Brain pericyte (primary cell): ENCODE results near the gene CHCHD1.
"Not testable (repeated sequence)": the region's sequence is repeated elsewhere in the genome, so short reads cannot be mapped to it uniquely, and the experiment has no call there.

Experiments used
- DNase-seq: peaks from one replicate; pipeline ENCODE4 v3.0.0-alpha.2; 2012; ENCODE audit warnings: low read depth, low spot score

Gene CHCHD1

DNA sequence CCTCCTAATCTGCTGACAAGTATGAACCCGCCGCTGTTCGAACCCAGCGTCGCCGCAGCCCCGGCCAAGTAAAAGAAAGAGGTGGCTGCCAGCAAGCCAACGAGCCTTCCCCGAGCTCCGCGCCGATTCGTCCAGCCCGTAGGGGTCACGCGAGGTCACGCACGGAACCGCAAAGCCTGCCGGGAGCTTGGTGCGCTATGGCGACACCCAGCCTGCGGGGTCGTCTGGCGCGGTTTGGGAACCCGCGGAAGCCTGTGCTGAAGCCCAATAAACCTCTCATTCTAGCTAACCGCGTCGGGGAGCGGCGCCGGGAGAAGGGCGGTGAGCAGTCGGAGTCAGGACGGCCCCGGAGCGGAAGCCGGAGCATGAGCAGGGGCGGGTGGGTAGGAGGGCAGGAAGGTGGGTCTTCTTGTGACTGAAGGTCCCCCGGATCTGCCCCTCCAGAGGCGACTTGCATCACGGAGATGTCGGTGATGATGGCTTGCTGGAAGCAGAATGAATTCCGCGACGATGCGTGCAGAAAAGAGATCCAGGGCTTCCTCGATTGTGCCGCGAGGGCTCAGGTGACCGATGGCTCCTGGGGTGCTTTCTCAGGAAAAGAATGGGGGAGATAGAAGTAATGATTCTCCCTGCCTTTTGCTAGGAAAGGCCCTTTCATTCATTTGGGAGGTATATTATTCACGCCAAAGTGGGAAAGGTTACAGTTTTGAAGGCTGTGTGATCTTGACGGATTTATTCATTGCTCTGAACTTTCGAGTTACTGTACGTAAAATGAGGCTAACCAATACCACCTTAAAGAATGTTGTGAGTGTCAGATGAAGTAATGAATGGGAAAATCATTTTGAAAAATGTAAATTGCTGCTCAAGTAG lies at the start of gene CHCHD1:
TSS of gene CHCHD1 (plus strand) at position 170 of the 870 bp plus-strand sequence. CDS start at position 198, 28 bp downstream.
- DNase-seq, result peak; percentile 70

DNA sequence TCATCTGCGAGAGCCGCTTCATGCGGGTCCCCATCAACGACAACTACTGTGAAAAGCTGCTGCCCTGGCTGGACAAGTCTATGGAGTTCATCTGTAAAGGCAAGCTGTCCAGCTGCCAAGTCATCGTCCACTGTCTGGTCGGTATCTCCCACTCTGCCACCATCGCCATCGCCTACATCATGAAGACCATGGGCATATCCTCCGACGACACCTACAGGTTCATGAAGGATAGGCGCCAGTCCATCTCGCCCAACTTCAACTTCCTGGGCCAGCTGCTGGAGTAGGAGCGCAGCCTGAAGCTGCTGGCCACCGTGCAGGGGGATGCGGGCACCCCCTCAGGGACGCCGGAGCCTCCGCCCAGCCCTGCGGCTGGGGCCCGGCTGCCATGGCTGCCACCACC lies 49.4 kb upstream of the CHCHD1 start:
- no peak for DNase-seq

DNA sequence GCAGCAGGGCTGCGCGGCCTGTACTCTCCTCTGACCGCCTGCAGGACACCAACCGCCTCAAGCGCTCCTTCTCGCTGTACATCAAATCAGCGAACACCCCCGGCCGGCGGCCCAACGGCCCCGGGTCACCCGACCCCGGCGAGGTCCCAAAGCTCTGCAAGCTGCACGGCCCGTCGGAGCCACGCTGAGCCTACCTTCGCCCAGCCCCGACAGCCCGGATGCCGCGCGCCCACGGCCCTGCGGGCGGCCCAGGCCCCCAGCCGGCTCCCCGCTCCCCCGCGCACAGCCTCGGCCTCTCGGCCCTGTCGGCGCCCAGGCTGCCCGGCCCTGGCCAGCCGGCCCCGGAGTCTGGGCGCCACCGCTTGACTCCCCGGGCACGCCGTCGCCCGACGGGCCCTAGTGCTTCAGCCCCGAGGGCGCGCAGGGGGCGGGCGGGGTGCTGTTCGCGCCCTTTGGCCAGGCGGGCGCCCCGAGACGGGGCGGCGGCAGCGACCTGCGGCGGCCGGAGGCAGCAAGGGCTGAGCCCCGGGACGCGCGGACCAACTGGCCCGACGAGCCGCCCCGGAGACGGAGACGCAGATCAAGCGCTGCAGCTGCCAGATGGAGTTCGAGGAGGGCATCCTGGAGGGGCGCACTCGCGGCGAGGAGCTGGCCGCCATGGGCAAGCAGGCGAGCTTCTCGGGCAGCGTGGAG lies 48.8 kb upstream of the CHCHD1 start:
- no peak for DNase-seq

DNA sequence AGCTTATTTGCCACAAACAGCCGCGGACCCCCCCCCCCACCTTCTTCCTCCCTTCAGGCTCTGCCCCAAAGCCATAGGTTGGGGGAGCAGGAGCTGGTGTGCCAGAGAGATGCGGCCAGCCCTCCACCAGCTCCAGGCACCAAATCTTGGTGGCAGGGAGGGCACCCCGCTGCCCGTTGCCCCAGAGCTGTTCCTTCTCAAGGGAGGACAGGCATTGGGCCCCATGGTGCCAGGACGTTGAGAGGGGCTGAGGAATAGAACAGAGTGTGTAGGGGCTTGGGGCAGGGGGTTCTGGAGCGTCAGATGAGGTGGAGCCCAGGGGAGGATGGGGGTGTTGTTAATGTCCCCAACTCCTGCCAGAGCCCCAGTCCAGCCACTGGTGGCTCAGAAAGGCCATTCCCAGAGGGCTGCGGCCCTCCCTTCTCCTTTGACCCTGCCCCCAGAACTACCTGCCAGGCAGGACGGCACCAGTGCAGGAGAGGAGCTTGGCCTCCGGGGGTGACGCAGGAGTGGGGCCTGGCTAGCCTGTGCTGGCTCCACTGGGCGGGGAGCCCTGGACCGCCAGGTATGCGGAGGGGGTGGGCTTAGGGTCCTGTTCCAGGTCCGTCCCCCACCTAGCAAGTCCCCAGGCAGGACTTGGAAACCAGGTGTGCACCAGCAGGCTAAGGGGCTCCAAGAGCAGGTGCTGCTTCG lies 47.7 kb upstream of the CHCHD1 start:
- DNase-seq, result no peak

DNA sequence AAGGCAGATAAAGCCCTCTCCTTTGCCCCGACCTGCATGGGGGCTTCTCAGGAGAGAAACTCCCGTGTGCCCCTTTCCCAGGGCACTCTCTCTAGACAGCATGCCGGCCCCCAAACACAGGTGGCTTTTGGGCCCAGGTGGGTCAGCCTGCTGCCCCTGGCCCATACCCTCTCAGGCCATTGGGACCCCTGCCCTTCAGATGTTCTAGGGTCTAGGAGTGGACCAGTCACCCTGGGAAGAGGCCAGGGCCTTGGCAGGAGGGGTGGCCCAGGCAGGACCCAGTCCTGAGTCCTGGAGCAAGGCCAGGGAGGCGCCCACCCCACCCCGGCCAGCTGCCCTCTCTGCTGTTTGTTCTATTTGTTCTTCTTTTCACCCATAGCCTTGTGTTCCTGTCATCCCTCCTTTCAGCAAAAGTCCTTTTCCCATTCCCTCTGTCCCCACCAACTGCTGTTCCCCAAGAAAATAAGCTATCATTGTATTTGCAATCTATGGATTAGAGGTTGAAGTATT lies 47.0 kb upstream of the CHCHD1 start:
- no peak for DNase-seq

DNA sequence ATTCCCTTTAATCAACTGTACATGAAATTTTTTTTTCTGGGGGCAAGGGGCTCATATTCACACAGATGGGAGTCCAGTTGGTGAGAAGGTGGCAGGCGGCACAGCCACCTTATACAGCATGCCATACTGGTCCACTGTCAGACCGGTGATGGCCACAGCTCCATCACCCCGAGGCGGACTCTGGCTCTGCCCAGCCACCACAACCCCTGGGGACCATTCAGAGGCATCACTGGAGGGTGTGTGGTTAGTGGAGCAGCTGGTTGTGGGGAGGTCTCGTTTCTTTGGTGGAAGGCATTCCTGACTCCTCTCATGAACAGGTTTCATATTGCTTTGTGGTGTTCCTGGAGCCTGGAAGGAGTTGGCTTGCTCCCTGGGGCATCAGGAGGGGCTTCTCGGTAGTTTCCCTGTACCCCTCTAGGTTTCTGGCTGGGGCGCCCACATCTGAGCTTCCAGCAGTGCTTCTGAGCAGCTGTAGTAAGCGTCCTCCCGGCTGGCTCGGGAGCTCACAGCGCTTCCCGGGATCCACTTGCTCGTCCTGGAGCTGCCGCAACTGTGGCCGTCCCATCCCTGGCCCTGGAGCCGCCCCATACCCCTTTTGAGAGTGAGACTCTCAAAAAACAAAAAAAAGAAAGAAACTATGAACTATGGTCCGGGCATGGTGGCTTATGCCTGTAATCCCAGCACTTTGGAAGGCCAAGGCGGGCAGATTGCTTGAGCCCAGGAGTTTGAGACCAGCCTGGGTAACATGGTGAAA lies 41.2 kb upstream of the CHCHD1 start:
- not testable (repeated sequence) for DNase-seq

DNA sequence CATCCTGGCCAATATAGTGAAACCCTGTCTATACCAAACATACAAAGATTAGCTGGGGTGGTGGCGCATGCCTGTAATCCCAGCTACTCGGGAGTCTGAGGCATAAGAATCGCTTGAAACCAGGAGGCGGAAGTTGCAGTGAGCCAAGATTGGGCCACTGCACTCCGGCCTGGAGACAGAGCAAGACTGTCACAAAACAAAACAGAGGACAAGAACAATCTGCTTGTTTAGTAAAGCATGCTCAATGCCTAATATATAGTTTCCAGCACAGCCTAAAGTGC lies 39.5 kb upstream of the CHCHD1 start:
- DNase-seq, result no peak

DNA sequence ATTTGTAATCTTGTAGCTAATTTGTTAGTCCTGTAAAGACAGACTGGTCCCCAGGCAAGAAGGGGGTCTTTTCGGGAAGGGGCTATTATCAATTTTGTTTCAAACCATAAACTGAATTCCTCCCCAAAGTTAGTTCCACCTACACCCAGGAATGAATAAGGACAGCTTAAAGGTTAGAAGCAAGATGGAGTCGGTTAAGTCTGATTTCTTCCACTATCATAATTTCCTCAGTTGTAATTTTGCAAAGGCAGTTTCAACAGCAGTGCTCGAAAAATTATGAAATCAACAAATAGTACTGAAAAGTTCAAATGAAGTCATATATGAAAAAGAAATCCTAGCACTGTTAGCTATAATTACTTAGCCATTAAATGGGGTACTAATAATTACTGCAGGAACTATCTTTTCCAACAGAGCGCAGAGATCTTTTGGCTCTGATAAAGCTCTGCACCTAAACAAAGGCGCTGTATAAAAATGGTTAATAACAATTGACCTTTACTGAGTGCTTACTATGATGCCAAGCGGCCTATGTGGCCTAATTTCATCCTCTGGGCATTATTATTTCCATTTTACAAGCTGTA lies 38.4 kb upstream of the CHCHD1 start:
- no peak for DNase-seq

DNA sequence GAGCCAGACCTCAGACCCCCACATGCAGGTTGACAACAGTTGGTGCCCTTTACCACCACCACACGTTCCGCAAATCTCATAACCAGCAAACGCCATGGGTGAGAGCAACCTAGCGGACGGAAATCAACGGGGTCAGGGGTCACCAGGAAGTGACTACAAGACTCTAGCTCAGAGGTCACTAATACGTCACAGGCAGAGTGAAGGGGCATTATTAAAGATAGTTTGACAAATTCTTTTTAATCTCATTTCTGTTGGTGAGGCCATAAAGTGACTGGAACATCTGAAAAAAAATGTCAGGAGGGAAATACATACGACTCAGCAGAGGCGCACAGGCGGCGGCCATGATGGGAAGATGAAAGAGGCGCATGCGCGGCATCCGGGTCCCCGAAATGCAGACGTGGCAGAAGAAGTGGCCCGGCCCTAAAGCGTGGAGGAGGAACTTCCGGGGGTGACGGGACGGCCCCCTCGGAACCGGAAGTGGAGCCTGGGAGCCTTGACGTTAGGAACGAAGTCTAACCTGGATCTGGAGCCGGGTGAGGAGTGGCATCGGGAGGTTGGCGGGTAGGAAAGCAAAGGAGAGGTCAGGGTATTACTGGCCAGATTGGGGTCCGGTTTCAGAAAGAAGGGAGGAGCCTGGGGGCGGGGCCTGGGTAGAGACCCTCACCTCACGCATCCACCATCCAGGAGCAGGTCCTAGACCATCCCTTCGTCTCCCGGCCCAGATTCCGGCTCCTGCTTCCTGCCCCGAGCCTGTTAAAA lies 37.8 kb upstream of the CHCHD1 start, which contains the start of gene SEC24C:
TSS of gene SEC24C (plus strand) at position 468 of the 759 bp plus-strand sequence. CDS start 2,461 bp downstream, outside the sequence.
- DNase-seq, result peak; percentile 89

DNA sequence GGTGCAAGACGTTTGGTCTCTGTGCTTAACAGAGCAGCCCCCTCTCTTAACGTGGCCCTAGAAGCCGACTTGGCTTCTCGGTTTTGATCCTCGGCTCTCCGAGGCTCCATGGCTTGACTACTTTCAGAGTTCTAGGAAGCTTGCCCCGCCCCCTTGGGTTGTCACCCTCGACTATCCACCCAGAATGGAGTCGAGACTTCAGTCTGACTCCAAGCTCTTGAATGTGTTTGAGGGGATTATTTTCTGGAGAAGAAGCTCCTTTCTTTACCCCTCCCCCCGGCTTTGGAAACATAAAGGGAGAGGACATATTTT lies 37.2 kb upstream of the CHCHD1 start:
- no peak for DNase-seq

DNA sequence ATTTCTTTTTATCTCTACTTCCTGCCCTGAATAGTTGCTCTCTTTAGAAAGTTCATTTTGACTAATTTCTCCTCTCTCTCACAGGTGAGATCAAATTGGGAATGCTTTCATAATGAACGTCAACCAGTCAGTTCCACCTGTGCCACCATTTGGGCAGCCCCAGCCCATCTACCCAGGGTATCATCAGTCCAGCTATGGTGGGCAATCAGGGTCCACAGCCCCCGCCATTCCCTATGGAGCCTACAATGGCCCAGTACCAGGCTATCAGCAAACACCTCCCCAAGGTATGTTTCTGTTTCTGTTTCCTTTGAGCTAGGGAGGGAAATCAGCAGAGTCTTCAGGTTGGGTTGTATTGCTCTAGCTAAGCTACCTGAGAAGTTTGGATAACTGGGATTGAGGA lies 35.1 kb upstream of the CHCHD1 start:
- no peak for DNase-seq

DNA sequence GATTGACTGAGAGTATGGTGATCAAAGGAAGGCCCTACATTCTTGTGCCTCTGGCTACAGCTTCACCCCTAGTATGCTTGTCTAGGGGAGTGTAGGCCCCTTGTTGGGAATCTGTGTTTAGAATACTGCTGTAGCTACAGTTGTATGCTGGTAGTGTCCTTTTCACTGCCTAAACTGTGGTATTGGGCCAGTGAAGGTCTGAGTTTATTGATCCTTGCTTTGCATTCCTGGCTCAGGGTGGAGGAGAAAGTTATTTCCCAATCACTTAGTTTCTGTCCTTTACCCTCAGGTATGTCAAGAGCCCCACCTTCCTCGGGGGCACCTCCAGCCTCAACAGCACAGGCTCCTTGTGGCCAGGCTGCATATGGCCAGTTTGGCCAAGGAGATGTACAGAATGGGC lies 31.0 kb upstream of the CHCHD1 start:
- no peak for DNase-seq

DNA sequence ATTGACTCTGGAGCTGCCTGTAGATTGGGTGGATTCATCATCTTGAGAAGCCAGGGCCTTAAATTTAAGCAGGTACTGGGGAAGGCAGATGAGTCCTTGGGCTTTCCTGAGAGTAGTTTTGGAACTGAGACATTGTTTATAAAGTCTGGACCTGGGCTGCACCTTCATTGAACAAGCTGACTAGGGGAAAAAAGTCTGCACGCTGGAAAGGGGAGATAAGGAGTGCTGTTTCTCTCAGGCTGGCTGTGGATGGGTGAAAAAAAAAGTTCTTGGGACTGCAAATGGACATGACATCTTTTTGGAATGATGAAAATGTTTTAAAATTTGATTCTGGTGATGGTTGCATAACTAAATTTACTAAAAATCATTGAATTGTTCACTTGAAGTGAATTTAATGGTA lies 25.7 kb upstream of the CHCHD1 start:
- no peak for DNase-seq

DNA sequence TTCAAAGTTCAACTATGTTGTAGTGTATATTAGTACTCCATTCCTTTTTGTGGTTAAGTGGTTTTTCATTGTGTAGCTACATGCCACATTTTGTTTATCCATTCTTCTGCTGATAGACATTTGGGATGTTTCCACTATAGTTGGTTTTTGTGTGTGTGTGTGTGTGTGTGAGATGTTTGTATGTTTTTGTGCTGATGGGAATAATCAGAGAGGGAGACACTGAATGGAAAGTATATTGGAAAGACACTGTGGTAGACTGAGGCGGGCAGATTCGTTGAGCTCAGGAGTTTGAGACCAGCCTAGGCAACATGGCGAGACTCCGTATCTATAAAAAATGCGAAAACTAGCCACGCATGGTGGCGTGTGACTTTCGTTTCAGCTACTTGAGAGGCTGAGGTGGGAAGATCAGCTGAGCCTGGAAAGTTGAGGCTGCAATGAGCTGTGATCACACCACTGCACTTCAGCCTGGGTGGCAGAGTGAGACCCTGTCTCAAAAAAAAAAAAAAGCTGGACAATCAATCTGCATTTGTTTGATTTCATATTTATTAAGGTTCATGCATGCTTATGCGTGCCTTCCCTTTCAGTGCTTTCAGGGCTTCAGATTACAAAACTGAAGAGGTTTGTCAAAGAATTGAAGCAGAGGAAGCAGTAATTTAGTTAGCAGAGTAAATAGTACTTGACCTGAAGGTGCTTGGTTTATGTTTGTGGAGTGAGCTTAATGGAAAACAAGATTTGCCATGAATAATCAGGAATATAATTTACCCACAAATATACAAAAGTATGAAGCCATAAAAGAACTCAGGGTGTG lies 22.9 kb upstream of the CHCHD1 start:
- DNase-seq, result no peak

DNA sequence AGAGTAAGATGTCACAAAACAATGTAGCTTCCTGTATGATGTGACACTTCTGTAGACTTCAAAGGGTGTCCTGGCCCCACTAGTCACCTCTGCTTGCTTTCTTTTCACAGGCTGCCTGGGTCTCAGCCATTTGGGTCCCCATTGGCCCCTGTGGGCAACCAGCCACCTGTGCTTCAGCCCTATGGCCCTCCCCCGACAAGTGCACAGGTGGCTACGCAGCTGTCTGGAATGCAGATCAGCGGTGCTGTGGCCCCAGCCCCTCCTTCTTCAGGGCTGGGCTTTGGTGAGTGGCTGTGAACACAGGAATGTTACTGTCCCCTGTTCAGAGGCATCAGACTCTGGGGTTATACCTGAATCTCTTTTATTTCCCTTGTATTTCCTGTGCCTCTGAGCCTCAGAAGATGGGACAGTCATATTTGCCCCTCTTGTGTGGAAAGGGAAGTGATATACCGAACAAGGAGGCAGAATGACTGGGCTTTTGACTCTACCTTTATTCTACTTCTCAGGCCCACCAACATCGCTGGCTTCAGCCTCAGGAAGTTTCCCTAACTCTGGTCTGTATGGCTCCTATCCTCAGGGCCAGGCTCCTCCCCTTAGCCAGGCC lies 22.2 kb upstream of the CHCHD1 start:
- DNase-seq, result no peak

DNA sequence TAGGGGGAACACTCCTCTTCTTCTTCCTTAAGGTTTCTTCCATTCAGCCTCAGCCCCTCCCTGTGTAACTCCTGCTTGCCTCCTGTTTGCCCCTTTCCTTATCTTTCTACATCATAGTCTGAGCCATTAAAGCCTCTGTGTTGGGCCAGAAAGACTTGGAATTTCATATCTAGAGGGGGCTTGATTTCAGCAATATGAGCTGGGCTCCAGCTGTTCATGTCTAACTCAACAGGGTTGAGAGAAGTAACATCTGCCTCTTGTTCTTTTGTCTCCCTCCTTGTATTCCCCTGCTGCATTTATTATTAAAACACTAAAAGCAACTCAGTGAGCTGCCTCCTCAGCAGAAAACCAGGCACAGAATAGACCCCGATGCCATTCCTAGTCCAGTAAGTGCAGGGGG lies 20.1 kb upstream of the CHCHD1 start:
- DNase-seq, result no peak

DNA sequence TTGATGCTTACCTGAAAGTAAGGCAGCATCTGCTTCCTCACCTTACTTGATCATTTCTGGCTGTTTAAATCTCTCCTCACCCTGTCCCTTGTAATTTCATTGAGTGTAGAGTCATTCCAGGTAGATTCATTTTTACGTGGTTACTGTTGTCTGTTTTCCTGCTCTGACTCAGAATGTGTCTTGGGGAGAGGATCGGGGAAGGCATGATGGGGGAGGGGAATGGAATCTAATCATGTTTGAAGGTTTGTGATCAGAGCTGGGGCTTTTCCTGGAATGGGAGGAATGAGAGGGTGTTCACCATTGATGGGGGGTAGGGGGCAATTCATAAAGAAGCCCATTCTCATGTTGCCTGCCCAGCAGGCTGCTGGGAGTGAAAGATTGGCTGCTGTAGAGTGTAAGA lies 18.9 kb upstream of the CHCHD1 start:
- DNase-seq, result no peak

DNA sequence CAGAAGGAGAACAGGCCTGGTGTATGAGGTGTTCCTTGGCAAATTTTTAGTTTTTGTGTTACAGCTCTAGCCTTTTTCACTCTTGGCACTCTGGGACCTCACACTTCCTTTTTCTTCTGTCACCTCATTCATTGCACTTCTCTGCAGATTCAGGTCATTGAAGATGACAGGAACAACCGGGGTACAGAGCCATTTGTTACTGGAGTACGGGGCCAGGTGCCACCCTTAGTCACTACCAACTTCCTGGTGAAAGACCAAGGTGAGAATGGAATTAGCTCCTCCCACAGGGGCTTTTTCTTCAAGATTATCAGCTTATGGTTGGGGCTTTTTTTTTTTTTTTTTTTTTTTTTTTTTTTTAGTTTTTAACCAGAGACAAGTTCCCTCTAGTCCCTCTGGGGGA lies 18.5 kb upstream of the CHCHD1 start:
- no peak for DNase-seq

DNA sequence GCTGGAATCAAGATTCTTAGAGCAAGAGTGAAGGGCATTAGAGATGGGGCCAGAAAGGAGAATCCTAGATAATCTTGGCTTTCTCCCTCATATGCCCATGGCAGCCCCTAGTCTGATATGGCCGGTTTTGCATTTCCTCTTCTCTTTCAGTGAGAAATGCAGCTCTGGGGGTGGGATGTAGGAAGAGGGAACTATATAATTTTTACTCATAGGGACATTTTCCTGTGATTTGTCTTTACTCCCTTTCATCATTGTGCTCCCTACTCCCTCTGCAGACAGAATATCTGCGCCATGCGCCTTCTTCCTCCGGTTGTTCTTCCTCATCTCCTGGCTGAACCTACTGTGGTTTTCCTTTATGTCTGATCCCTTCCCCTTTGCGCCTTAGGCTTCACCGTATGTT lies 16.8 kb upstream of the CHCHD1 start:
- no peak for DNase-seq
